Measurements from ENCODE around the gene RNF213.

DNA sequence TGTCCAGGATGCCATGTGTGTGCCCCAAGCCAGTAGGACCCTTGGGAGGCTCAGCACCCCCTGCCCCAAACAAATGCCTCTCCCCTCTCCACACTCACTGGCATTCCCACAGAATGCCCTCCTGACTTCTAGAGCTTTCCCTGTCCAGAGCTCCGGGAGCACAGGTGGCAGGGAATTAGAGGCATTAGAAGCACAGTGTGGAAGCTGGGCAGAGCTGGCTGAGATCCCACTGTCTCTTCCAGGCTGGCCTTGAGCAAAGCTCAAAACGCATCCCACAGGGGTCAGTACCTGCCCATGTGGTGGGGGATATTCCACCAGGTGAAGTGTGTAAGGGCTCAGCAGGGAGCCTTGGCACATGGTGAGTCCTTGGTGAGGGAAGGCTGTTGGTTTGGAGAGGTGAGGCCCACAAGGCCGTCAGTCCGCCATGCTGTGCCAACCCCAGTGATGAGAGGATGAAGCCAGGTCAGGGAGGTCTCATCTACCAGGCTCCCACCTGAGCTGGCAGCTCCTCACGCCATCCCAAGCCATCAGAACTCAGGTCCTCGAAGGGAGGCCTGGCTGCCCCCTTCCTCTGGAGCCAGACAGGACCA lies 172.4 kb downstream of the RNF213 start:
- TF ChIP-seq YY1 (IDR thresholded peaks at IDR 0.05; ENCODE audit: low read depth, low read length) (no peak), EP300 (IDR thresholded peaks at IDR 0.05; ENCODE audit: borderline replicate concordance in 1 of 2, low read depth in 2 of 2, low read length in 2 of 2) (no peak)
- TF ChIP-seq, protein P1, sequence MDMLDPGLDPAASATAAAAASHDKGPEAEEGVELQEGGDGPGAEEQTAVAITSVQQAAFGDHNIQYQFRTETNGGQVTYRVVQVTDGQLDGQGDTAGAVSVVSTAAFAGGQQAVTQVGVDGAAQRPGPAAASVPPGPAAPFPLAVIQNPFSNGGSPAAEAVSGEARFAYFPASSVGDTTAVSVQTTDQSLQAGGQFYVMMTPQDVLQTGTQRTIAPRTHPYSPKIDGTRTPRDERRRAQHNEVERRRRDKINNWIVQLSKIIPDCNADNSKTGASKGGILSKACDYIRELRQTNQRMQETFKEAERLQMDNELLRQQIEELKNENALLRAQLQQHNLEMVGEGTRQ (IDR thresholded peaks at IDR 0.05; ENCODE audit: low read length) = no peak
- TF ChIP-seq, protein P2, sequence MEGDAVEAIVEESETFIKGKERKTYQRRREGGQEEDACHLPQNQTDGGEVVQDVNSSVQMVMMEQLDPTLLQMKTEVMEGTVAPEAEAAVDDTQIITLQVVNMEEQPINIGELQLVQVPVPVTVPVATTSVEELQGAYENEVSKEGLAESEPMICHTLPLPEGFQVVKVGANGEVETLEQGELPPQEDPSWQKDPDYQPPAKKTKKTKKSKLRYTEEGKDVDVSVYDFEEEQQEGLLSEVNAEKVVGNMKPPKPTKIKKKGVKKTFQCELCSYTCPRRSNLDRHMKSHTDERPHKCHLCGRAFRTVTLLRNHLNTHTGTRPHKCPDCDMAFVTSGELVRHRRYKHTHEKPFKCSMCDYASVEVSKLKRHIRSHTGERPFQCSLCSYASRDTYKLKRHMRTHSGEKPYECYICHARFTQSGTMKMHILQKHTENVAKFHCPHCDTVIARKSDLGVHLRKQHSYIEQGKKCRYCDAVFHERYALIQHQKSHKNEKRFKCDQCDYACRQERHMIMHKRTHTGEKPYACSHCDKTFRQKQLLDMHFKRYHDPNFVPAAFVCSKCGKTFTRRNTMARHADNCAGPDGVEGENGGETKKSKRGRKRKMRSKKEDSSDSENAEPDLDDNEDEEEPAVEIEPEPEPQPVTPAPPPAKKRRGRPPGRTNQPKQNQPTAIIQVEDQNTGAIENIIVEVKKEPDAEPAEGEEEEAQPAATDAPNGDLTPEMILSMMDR (IDR thresholded peaks at IDR 0.05; ENCODE audit: control extremely low read depth in 1 of 3, insufficient read depth in 1 of 3, low read depth in 1 of 3, low read length in 3 of 3) = no peak

Measured in H1 (cell line).